Stimulated activated CD8-positive, alpha-beta memory T cell treated with anti-CD3 and anti-CD28 coated beads, Interleukin-15, amount 100 ng/mL, for 48 hours (primary cell): ENCODE results near the gene FSTL4.

Source experiments
- DNase-seq, 2 donors: peaks; one replicate each; pipeline ENCODE4 v3.0.0-alpha.2; 2020; ENCODE audit warnings: low read depth in 2 of 2

The FSTL4 gene

DNA sequence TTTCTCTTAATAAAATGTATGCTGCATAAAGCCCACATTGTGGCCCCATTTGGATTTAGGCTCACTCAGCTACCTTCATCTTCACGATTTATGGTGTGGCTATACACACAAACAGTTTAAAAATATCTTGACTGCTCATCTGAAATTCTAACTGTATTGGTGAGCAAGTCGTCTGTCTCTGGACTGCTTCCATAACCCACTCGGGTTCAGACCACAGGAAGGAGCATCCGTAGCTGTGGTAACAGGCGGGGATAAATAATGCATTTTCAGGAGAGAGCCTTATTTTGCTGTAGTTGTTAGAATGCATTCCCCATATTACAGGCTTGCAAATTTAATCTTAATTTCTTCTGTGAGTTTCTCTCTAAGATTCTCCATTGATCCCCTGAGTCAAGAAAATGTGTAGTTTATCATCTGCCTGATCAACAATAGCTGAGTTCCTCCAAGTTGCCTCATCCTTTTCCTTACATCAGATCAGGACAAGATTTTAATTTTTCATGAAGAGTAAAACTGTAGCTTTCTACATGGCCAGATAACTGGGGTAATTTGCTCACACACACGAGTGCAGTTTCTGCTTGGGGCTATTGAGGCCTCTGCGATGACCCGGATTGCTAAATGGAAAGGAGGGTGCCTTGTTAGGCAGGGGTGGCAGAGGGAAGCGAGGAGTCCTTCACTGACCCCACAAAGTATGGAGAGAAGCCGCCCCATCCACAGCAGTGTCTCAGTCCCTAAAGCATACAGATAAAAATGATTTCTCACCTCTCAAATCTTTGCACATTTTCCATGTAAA lies 133.9 kb downstream of the FSTL4 start:
- DNase-seq = no peak

DNA sequence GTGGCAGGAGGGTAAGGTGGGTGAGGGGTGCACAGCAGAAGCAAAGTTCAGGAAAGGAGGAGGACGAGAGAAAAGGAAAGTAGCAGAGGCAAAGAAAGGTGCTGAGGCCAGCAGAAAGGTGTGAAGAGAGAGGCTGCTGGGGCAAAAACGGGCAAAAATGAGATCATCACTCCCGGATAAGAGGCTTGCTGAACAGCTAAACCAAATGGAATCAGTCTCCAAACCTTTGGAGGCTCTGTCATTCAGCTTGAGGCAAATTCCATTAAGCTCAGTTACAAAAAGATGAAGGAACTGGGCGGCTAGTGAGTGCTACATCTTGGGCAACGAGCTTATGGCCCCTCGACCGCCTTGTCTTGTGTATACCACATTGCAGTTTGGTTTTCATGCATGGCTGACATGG lies 136.4 kb downstream of the FSTL4 start:
- DNase-seq = no peak

GRCh38 chr5:133474851-133475590 lies 137.3 kb downstream of the FSTL4 start:
- DNase-seq = no peak

GRCh38 chr5:133473291-133473690 lies 139.1 kb downstream of the FSTL4 start:
- no peak for DNase-seq

DNA sequence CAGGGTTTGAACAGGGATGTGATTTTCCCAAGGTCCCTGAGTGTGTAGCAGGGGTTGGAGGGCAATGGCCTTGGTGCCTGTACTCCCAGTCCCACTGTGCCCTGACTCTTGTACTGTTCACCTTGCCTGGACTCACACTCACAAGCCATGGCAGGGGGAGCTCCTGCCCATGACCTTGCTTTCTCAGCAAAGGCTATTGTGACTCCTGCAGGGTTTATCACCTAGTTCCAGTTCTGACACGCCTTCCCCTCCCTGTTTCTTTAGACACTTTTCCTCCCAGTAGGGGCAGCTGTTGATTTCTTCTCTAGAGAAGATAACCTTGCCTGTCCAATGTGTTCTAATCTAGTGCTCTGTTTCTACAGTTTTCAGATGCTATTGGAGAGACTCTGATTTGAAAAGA lies 139.5 kb downstream of the FSTL4 start:
- no peak for DNase-seq

DNA sequence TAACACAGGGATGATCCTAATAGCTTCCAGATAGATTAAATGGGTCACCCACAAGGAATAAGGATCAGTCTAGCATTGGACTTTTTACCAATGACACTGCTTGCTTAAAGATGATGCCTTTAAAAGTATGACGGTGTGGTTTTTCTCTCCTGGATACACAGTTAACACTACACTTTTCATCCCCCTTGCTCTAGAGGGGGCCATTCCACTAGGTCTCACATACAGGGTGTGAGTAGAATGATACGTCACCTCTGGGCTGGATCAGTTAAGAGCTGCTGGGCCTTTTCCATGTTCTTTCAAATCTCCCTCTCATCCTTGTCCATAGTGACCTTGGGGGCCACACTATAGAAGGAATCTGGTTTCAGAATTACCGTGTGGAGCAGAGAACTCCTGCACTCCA lies 140.6 kb downstream of the FSTL4 start:
- no peak for DNase-seq

- no peak for DNase-seq
These were observed 141.5 kb downstream of the FSTL4 start for GRCh38 chr5:133470841-133471240.

DNA sequence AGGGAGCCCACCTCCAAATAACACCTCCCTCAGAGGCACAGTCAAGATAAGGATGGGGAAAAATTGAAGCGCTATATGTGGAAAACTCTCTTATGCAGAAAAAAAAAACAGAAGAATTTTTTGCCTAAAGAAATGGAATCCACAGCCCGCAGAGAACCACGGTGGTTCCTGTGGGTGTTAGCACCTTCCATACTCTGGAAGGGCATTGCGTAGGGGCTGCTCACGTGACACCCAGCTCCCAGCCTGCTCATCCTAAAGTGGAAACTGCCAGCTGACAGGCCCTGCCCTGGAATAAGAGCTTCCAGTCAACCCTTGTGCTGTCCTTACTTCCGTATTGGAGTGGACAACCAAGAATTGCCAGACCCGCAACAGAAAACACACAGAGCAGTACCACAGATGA lies 142.5 kb downstream of the FSTL4 start:
- DNase-seq = no peak

- DNase-seq = no peak
These were observed 143.1 kb downstream of the FSTL4 start for GRCh38 chr5:133469252-133469651.

DNA sequence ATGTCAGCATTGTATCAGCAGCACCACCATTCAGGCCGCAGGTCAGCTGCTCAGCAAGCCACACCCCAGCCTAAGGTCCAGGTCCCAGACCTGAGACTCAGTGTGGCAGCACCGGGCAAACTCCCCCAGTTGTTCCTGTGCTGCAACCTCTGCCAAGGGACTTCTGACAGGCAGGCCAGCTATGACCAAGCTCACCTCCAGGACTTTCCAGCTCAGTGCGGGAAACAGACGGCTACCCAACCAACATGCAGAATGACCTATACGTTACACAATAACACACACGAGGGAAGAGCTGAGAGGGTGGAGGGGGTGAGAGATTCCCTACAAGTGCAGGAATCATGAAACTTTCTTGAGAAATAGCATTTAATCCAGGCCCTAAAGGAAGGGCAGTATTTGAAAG lies 143.7 kb downstream of the FSTL4 start:
- no peak for DNase-seq

GRCh38 chr5:133467826-133468463 lies 144.4 kb downstream of the FSTL4 start:
- DNase-seq = no peak

GRCh38 chr5:133467335-133467779 lies 145.0 kb downstream of the FSTL4 start:
- DNase-seq = no peak

- no peak for DNase-seq
These were observed 145.6 kb downstream of the FSTL4 start for GRCh38 chr5:133466556-133467334.

DNA sequence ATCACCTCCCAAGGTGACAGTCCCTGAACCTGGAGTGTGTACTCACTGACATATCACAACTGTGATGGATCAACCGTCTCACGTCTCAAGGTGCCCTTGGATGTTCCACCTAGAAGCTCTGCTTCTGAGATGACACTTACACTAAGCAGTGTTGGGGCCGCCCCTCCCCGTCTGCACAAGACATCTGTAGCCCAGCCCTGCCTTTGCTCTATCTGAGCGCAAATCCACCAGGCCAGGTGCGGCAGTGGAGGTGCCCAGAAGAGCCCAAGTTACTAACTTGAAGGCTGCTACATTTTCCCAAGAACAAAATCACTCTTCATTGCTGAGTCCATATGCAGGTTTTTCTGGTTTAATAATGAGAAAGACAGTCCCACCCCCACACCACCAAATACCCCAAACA lies 148.3 kb downstream of the FSTL4 start:
- no peak for DNase-seq

GRCh38 chr5:133461796-133462516 lies 150.4 kb downstream of the FSTL4 start:
- no peak for DNase-seq

DNA sequence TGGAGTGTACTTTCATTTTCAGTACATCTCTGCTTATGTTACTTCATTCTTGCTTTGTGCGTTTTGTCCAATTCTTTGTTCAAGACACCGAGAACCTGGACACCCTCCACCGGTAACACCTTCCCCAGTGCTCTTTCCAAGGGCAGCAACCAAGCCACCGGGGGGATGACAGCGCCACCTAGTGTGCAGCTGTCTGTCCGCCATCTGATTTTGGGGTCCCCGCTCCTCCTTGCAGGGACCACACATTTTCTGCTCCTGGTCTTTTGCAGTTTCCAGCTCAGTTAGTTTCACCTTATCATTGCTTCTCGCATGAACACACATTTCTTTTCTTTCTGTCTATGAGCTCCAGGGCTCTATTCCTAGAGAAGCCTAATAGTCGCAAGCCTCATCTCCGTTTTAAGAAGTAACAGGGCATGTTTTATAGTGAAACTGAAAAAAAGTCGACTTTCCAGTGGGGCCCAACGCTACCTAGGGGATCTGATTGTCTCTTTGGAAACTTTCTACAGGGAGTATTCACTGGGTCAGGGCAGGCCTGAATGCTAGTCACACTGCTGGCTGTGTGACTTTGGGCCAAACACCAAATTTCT lies 152.1 kb downstream of the FSTL4 start:
- peak; percentile 11 to 28 for DNase-seq

DNA sequence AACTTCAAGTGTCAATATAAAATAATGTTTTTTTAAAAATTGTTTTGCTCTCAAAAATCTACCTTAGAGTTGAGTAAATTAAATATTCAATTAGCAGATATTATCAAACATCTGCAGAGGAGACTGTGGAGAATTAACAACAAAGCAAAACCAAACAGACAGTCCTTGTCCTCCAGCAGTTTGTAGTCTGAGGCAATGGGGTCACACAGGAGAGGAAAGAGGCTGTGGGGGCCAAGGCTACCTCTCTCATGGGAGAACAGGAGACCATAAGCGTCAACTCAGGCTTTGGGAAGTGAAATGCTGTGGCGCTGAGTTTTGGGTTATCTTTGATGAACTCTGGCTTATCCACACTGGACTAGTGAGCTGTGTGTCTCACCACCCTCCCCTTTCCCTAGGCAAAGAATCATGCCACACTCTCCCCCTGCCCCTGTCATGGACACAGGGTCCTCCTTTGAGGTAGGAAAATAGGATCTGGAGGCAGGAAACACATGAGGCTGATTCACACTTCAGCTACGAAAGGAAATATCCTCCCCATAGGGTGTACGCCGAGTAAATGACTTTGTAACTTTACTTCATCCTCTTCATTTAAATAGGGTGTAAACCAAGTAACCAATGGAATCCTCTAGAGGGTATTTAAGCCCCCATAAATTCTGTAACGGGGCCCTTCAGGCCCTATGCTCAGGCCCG lies 152.7 kb downstream of the FSTL4 start:
- no peak for DNase-seq

DNA sequence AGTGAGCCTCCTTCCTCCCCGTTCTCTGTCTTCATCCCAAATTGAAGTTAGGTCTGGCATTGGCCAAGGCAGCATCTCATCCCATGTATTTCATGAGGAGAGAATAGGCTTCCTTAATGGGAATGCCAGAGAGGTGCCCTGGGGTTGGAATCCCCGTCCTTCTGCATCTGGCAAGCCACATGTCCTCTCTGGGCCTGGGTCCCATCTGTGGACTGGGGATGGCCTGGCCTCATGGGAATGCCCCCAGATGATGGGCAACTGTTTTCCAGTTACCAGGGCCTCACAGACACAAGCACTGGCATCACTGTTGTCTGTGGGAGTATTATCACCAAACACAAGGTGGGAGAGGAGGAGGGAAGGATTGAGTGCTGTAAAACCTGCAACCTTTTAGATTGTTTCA lies 153.9 kb downstream of the FSTL4 start:
- no peak for DNase-seq

DNA sequence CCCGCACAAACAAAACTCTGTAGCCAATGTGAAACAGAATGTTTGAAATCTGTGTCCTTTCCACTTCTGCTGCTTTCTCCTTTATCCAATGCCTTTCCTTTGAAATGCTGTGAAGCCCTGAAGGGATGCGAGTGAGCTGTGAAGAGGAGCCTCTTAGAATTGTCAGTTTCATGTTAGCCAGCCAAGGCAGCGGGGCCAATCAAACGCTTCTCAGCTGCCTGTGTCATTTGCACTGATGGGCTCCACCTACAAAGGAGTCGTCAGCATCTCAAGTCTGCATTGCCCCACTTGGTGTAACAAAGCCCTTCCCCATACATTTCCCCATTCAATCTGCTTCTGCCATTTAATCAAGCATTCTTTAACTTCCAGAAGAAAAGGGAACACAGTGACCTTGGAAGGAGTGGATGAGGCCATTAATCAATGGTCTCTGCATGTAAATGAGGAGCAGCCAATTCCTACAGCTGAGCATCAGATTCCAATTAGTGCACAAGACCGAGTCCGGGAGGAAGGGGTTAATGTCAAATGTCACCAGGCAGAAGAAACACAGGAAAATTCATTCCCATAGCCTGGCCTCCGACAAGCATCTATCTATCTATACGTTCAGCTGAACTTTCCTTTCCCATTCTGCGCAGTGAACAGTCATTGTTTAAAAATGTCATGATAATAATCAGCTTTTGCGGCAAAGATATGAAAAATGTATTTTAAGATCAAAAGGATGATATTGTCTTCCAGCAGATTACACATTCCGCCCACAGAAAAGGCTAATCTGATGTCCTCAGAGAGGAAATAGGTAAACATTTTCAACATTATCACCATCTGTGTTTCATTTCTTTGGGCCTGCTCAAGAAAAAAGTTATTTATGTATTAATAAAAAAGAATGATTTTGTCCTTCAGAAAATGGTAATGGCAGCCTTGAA lies 154.6 kb downstream of the FSTL4 start:
- no peak for DNase-seq
